OCI-LY1 (cell line): ENCODE measurements around the gene WFDC1.

Experiments
- H2AFZ ChIP-seq: fragments of 200-600 bp; sonication (generic), shearing (Covaris generic); 2 replicates; pipeline ENCODE4 v1.6.0; 2014; ENCODE audit warnings: antibody characterized with exemption, mild to moderate bottlenecking, low read length
- H3F3A ChIP-seq: fragments of 200-600 bp; sonication (generic), shearing (Covaris generic); 2 replicates; pipeline ENCODE4 v1.6.0; 2014; ENCODE audit warnings: mild to moderate bottlenecking, antibody characterized with exemption, low read length, moderate library complexity; ENCODE audit not compliant: insufficient read depth
- H3K27ac ChIP-seq: fragments of 200-600 bp; sonication (generic); 2 replicates; pipeline ENCODE4 v1.5.1; 2014; ENCODE audit warnings: low read length, mixed run types, mild to moderate bottlenecking, low read depth; ENCODE audit not compliant: poor library complexity, severe bottlenecking
- H3K27me3 ChIP-seq: fragments of 200-600 bp; sonication (generic); 2 replicates; pipeline ENCODE4 v1.6.0; 2014; ENCODE audit warnings: antibody characterized with exemption, mild to moderate bottlenecking, low read length, moderate library complexity; ENCODE audit not compliant: insufficient read depth
- H3K36me3 ChIP-seq: fragments of 200-600 bp; sonication (generic); 2 replicates; pipeline ENCODE4 v1.6.1; 2014; ENCODE audit warnings: mild to moderate bottlenecking, antibody characterized with exemption, low read length, moderate library complexity, mixed read lengths; ENCODE audit not compliant: insufficient read depth
- H3K4me1 ChIP-seq: fragments of 200-600 bp; sonication (generic); 2 replicates; pipeline ENCODE4 v1.5.1; 2014; ENCODE audit warnings: mild to moderate bottlenecking, low read length, moderate library complexity; ENCODE audit not compliant: insufficient read depth, severe bottlenecking
- H3K4me2 ChIP-seq: fragments of 200-600 bp; sonication (generic), shearing (Covaris generic); 2 replicates; pipeline ENCODE4 v1.6.1; 2014; ENCODE audit warnings: low read length
- H3K4me3 ChIP-seq: fragments of 200-600 bp; sonication (generic); 2 replicates; pipeline ENCODE4 v1.5.1; 2014; ENCODE audit warnings: low read length, low read depth, mild to moderate bottlenecking, mixed read lengths; ENCODE audit not compliant: poor library complexity, severe bottlenecking
- H3K79me2 ChIP-seq: fragments of 200-600 bp; shearing (Covaris generic); 2 replicates; pipeline ENCODE4 v1.6.1; 2016; ENCODE audit warnings: mixed run types, low read length, mixed read lengths; ENCODE audit not compliant: insufficient read depth
- H3K9ac ChIP-seq: fragments of 200-600 bp; sonication (generic), shearing (Covaris generic); 2 replicates; pipeline ENCODE4 v1.6.1; 2014; ENCODE audit warnings: mild to moderate bottlenecking, low read length, mixed read lengths
- H3K9me2 ChIP-seq: fragments of 200-600 bp; sonication (generic), shearing (Covaris generic); 2 replicates; pipeline ENCODE4 v1.6.1; 2014; ENCODE audit warnings: low read depth, mild to moderate bottlenecking, low read length, mixed read lengths
- H3K9me3 ChIP-seq: fragments of 200-600 bp; shearing (Covaris generic); 2 replicates; pipeline ENCODE4 v1.6.1; 2014; ENCODE audit warnings: low read length, mixed read lengths
- H4K20me1 ChIP-seq: fragments of 200-600 bp; sonication (generic), shearing (Covaris generic); 2 replicates; pipeline ENCODE4 v1.6.0; 2016; ENCODE audit warnings: mild to moderate bottlenecking, low read length; ENCODE audit not compliant: insufficient read depth
- CTCF ChIP-seq: fragments of 200-600 bp; sonication (generic), shearing (Covaris generic); IDR thresholded peaks from 2 replicates; pipeline ENCODE4 v1.5.1; 2017; ENCODE audit warnings: mild to moderate bottlenecking, antibody characterized with exemption, low read length, moderate library complexity, mixed read lengths
- EZH2 ChIP-seq: fragments of 200-600 bp; sonication (generic), shearing (Covaris generic); IDR thresholded peaks from 2 replicates; pipeline ENCODE4 v1.8.0; 2017; ENCODE audit warnings: borderline replicate concordance, mixed run types, mild to moderate bottlenecking, antibody characterized with exemption, low read length, moderate library complexity, mixed read lengths

WFDC1 gene

GRCh38 chr16:84356591-84357116 is 62.0 kb downstream of the WFDC1 start:
- H3K27me3 ChIP-seq, result no peaks in the 10 kb centered on the region
- H4K20me1 ChIP-seq, result no peaks in the 10 kb centered on the region
- no peaks in the 10 kb centered on the region for H3K4me1 ChIP-seq
- H3K9me3 ChIP-seq, result no peaks in the 10 kb centered on the region
- H3K79me2 ChIP-seq, result no peaks in the 10 kb centered on the region
- no peak overlapping the region for H3K9ac ChIP-seq
- no peaks in the 10 kb centered on the region for H3K36me3 ChIP-seq
- TF ChIP-seq CTCF (no peak), EZH2 (no peak)
- H2AFZ ChIP-seq, result no peak overlapping the region
- H3K4me2 ChIP-seq, result no peak overlapping the region
- H3K27ac ChIP-seq, result no peak overlapping the region
- no peaks in the 10 kb centered on the region for H3K9me2 ChIP-seq
- no peak overlapping the region for H3K4me3 ChIP-seq
- no peaks in the 10 kb centered on the region for H3F3A ChIP-seq

- H3K4me2 ChIP-seq, result no peak overlapping the region
- no peak overlapping the region for H3K27ac ChIP-seq
- H3K4me1 ChIP-seq, result no peaks in the 10 kb centered on the region
Observed at GRCh38 chr16:84357191-84357651, 62.5 kb downstream of the WFDC1 start.

GRCh38 chr16:84358601-84359295 is 64.1 kb downstream of the WFDC1 start:
- Histone ChIP-seq H3K4me1 (no peaks in the 10 kb centered on the region), H3K9me3 (no peaks in the 10 kb centered on the region), H3K79me2 (no peaks in the 10 kb centered on the region), H3K27me3 (no peaks in the 10 kb centered on the region), H2AFZ (no peak overlapping the region), H3K9me2 (no peaks in the 10 kb centered on the region), H3K36me3 (no peaks in the 10 kb centered on the region), H3K27ac (no peak overlapping the region), H3K4me2 (no peak overlapping the region), H4K20me1 (no peaks in the 10 kb centered on the region), H3K4me3 (no peak overlapping the region), H3K9ac (no peak overlapping the region), H3F3A (no peaks in the 10 kb centered on the region)
- TF ChIP-seq EZH2 (no peak), CTCF (no peak)

More at GRCh38 chr16:84357191-84357651, 62.5 kb downstream of the WFDC1 start:
- H2AFZ ChIP-seq, result no peak overlapping the region
- no peaks in the 10 kb centered on the region for H4K20me1 ChIP-seq
- no peaks in the 10 kb centered on the region for H3K9me2 ChIP-seq
- no peak for TF ChIP-seq CTCF
- no peak for TF ChIP-seq EZH2
- H3F3A ChIP-seq, result no peaks in the 10 kb centered on the region
- H3K9me3 ChIP-seq, result no peaks in the 10 kb centered on the region
- no peaks in the 10 kb centered on the region for H3K36me3 ChIP-seq
- H3K79me2 ChIP-seq, result no peaks in the 10 kb centered on the region
- H3K4me3 ChIP-seq, result no peak overlapping the region
- no peak overlapping the region for H3K9ac ChIP-seq
- H3K27me3 ChIP-seq, result no peaks in the 10 kb centered on the region
